ENCODE results near the gene ZNF630. TPM values are rescaled to one million over a fixed set of nuclear protein-coding genes. Genes with fewer than 3 reads are reported as not detected.

The ZNF630 gene
- total RNA-seq, 1 experiment from 2014 or later, result 3.0 TPM

DNA sequence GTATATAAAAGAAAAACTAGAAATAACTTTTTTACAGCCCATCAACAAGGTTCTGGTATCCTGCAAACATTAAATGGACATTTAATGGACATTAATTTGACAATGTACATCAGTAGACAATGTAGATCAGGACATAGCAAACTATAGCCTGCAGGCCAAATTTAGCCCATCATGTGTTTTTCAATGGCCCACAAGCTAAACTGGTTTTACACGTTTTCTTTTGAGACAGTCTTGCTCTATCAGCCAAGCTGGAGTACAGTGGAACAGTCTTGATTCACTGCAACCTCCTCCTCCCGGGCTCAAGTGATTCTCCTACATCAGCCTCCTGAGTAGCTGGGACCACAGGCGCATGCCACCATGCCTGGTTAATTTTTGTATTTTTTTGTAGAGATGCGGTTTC lies 7.2 kb downstream of the ZNF630 start:
- intact Hi-C loops (cut with micrococcal nuclease; ENCODE audit: unreplicated experiment) (no loop called here), in situ Hi-C loops (cut with HindIII; ENCODE audit: low pct_unique_long_range_greater_than_20kb, low sequenced_read_pairs) (no loop called here)
- POLR2A ChIA-PET, result no interaction called here
- no peaks in the 10 kb centered on the region for H3K36me3 ChIP-seq (ENCODE audit: control insufficient read depth, insufficient read depth, low read length)
- ATAC-seq, result no peak
- CTCF ChIA-PET, result no interaction called here
- no TSS peak for BruUV-seq (replicated peaks)
- H3K27ac ChIP-seq (ENCODE audit: low read length), result no peak overlapping the region
- TF ChIP-seq SIN3A (IDR thresholded peaks at IDR 0.05; ENCODE audit: borderline replicate concordance, insufficient read depth, low read depth, low read length) (no peak), TCF7L2 (IDR thresholded peaks at IDR 0.05; ENCODE audit: low read depth, low read length) (no peak)
- TF ChIP-seq, protein P1, sequence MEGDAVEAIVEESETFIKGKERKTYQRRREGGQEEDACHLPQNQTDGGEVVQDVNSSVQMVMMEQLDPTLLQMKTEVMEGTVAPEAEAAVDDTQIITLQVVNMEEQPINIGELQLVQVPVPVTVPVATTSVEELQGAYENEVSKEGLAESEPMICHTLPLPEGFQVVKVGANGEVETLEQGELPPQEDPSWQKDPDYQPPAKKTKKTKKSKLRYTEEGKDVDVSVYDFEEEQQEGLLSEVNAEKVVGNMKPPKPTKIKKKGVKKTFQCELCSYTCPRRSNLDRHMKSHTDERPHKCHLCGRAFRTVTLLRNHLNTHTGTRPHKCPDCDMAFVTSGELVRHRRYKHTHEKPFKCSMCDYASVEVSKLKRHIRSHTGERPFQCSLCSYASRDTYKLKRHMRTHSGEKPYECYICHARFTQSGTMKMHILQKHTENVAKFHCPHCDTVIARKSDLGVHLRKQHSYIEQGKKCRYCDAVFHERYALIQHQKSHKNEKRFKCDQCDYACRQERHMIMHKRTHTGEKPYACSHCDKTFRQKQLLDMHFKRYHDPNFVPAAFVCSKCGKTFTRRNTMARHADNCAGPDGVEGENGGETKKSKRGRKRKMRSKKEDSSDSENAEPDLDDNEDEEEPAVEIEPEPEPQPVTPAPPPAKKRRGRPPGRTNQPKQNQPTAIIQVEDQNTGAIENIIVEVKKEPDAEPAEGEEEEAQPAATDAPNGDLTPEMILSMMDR (IDR thresholded peaks at IDR 0.05), result no peak
- DNase-seq (ENCODE audit: low read depth, low spot score), result no peak
- H3K27me3 ChIP-seq (ENCODE audit: control insufficient read depth, insufficient read depth, low read length), result no peaks in the 10 kb centered on the region
- no peaks in the 10 kb centered on the region for H3K4me1 ChIP-seq (ENCODE audit: control insufficient read depth, insufficient read depth, low read length)
- H3K4me3 ChIP-seq (ENCODE audit: low read depth in 2 of 2, low read length in 2 of 2), result no peak overlapping the region
- peaks cover 10% of the 10 kb centered on the region for H3K9me3 ChIP-seq (ENCODE audit: control insufficient read depth, insufficient read depth, low read depth, low read length)

DNA sequence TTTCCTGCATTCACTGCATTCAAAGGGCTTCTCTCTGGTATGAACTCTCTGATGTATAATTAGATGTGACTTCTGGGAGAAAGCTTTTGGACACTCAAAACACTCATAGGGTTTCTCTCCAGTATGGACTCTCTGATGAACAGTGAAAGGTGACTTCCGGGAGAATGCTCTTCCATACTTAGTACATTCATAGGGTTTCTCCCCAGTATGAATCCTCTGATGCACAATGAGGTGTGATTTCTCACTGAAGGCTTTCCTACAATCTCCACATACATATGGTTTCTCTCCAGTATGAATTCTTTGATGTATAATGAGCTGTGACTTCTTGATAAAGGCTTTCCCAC lies 12.2 kb downstream of the ZNF630 start:
- TF ChIP-seq TCF7L2 (IDR thresholded peaks at IDR 0.05; ENCODE audit: low read depth, low read length), result no peak
- ChIA-PET CTCF (no interaction called here), POLR2A (no interaction called here)
- DNase-seq (ENCODE audit: low read depth, low spot score) (no peak), ATAC-seq (no peak)
- no TSS peak for BruUV-seq (replicated peaks)
- Histone ChIP-seq H3K4me3 (ENCODE audit: low read depth in 2 of 2, low read length in 2 of 2) (no peak overlapping the region), H3K4me1 (ENCODE audit: control insufficient read depth, insufficient read depth, low read length) (no peaks in the 10 kb centered on the region), H3K27me3 (ENCODE audit: control insufficient read depth, insufficient read depth, low read length) (no peaks in the 10 kb centered on the region), H3K9me3 (ENCODE audit: control insufficient read depth, insufficient read depth, low read depth, low read length) (peaks cover 15% of the 10 kb centered on the region), H3K36me3 (ENCODE audit: control insufficient read depth, insufficient read depth, low read length) (no peaks in the 10 kb centered on the region), H3K27ac (ENCODE audit: low read length) (no peak overlapping the region)
- in situ Hi-C loops (cut with HindIII; ENCODE audit: low pct_unique_long_range_greater_than_20kb, low sequenced_read_pairs) (no loop called here), intact Hi-C loops (cut with micrococcal nuclease; ENCODE audit: unreplicated experiment) (no loop called here)

DNA sequence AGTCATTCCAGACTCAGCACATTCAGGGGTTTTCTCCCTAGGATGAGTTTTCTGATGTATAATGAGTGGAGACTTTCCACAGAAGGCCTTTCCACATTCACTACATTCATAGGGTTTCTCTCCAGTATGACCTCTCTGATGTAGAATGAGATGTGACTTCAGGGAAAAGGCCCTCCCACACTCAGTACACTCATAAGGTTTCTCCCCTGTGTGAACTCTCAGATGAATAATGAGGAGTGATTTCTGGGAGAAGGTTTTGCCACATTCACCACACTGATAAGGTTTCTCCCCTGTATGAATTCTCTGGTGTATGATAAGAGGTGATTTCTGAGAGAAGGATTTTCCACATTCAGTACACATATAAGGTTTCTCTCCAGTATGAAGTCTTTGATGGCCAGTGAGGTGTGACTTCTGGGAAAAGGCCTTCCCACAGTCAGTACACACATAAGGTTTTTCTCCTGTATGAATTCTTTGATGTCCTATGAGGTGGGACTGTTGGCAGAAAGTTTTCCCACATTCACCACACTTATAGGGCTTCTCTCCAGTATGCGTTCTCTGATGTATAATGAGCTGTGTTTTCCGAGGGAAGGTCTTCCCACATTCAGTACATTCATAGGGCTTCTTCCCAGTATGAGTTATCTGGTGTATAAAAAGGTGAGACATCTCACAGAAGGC lies 12.7 kb downstream of the ZNF630 start:
- no TSS peak for BruUV-seq (replicated peaks)
- POLR2A ChIA-PET, result no interaction called here
- CTCF ChIA-PET, result no interaction called here
- H3K4me3 ChIP-seq (ENCODE audit: low read depth in 2 of 2, low read length in 2 of 2), result no peak overlapping the region
- H3K9me3 ChIP-seq (ENCODE audit: control insufficient read depth, insufficient read depth, low read depth, low read length), result peaks cover 15% of the 10 kb centered on the region
- intact Hi-C loops (cut with micrococcal nuclease; ENCODE audit: unreplicated experiment) (no loop called here), in situ Hi-C loops (cut with HindIII; ENCODE audit: low pct_unique_long_range_greater_than_20kb, low sequenced_read_pairs) (no loop called here)
- DNase-seq (ENCODE audit: low read depth, low spot score) (no peak), ATAC-seq (no peak)
- TF ChIP-seq TCF7L2 (IDR thresholded peaks at IDR 0.05; ENCODE audit: low read depth, low read length) (no peak), POLR2AphosphoS5 (IDR thresholded peaks at IDR 0.05; ENCODE audit: low read depth, low read length) (no peak), SIN3A (IDR thresholded peaks at IDR 0.05; ENCODE audit: borderline replicate concordance, insufficient read depth, low read depth, low read length) (no peak)
- TF ChIP-seq, protein P1 (IDR thresholded peaks at IDR 0.05), result no peak
- TF ChIP-seq, protein P2, sequence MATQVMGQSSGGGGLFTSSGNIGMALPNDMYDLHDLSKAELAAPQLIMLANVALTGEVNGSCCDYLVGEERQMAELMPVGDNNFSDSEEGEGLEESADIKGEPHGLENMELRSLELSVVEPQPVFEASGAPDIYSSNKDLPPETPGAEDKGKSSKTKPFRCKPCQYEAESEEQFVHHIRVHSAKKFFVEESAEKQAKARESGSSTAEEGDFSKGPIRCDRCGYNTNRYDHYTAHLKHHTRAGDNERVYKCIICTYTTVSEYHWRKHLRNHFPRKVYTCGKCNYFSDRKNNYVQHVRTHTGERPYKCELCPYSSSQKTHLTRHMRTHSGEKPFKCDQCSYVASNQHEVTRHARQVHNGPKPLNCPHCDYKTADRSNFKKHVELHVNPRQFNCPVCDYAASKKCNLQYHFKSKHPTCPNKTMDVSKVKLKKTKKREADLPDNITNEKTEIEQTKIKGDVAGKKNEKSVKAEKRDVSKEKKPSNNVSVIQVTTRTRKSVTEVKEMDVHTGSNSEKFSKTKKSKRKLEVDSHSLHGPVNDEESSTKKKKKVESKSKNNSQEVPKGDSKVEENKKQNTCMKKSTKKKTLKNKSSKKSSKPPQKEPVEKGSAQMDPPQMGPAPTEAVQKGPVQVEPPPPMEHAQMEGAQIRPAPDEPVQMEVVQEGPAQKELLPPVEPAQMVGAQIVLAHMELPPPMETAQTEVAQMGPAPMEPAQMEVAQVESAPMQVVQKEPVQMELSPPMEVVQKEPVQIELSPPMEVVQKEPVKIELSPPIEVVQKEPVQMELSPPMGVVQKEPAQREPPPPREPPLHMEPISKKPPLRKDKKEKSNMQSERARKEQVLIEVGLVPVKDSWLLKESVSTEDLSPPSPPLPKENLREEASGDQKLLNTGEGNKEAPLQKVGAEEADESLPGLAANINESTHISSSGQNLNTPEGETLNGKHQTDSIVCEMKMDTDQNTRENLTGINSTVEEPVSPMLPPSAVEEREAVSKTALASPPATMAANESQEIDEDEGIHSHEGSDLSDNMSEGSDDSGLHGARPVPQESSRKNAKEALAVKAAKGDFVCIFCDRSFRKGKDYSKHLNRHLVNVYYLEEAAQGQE (IDR thresholded peaks at IDR 0.05; ENCODE audit: insufficient read depth in 1 of 2, low read depth in 2 of 2, low read length in 1 of 2), result no peak
- H3K27ac ChIP-seq (ENCODE audit: low read length), result no peak overlapping the region
- no peaks in the 10 kb centered on the region for H3K27me3 ChIP-seq (ENCODE audit: control insufficient read depth, insufficient read depth, low read length)
- H3K36me3 ChIP-seq (ENCODE audit: control insufficient read depth, insufficient read depth, low read length), result no peaks in the 10 kb centered on the region
- H3K4me1 ChIP-seq (ENCODE audit: control insufficient read depth, insufficient read depth, low read length), result no peaks in the 10 kb centered on the region
